ENCODE data around the gene MND1.

DNA sequence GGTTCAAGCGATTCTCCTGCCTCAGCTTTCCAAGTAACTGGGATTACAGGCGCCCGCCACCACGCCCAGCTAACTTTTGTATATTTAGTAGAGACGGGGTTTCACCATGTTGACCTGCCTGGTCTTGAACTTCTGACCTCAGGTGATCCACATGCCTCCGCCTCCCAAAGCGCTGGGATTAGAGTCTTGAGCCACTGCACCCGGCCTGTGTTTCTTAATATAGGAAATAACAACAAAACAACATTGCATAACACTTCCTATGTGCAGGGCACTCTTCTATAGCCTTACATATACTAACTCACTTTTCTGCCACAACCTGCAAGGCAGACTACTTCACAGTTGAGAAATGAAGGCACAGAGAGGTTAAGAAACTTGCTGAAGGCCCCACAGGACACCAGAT, 108.9 kb downstream of the MND1 start:
- TF ChIP-seq CTCF (IDR thresholded peaks at IDR 0.05) (no peak), POLR2A (IDR thresholded peaks at IDR 0.05) (no peak)

All from lower leg skin (tissue), 3 donors.